Stimulated activated CD4-positive, alpha-beta T cell treated with anti-CD3 and anti-CD28 coated beads, Interleukin-2, amount 100 ng/mL, for 48 hours (primary cell): ENCODE measurements around the gene ACSM6.

ENCODE experiments used
- DNase-seq, 2 donors: peaks; one replicate each; pipeline ENCODE4 v3.0.0-alpha.2; 2020

Gene ACSM6

DNA sequence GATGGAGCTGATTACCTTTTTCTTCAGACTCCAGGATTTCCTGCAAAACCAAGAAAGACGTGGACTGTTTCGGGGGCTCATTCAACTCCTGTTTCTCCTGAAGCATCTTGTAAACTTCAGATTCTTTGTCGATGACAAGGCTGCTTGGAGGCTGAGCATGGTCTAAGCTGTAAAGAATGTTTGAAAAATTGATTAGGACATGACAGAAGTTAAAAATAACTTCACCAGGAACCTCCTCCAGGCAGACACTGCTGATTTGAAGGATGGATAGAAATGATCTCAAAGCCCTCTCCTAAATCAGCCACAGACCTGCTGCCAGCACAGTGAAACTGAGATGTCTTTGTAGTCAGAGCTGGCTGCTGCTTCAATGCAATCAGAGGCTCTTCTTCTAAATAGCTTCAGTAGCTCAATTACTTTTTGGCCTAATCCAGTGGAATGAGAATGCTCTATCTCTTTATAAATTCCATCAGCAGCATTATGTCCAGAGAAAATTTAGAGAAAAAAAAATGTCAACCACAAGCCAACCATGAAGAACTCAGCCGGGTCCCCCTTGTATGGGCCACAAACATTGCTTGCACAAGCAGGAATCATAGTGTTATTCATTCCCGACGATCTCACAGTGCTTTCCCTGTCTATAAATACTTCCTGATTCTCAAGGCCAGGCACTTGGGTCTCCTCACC, 53.3 kb downstream of the ACSM6 start:
- DNase-seq, result no peak

DNA sequence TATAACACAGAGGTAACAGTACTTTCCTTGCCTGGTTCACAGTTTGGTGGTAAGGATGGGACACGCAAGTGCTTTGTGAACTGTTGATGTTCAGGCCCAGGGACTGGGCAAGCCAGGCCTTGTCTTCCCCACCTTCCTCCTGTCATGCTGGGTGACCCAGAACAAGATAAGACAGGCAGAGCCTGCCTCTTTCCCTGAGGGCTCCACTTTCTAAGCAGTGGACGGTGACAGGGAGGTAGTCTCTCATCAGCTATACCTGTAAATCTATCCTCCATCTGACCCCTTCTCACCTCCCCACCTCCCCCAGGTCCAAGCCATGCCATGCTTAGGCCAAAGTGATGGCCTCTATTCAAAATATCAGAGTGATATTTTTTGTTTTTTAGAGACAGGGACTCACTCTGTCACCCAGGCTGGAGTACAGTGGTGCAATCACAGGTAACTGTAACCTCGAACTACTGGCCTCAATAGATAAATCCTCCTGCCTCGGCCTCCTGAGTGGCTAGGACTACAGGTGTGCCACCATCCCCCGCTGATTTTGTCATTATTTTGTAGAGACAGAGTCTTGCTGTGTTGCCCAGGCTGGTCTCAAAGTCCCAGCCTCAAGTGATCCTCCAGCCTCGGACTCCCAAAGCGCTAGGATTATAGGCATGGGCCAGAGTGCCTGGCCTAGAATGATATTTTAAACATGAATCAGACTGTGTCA, 54.0 kb downstream of the ACSM6 start:
- no peak for DNase-seq

DNA sequence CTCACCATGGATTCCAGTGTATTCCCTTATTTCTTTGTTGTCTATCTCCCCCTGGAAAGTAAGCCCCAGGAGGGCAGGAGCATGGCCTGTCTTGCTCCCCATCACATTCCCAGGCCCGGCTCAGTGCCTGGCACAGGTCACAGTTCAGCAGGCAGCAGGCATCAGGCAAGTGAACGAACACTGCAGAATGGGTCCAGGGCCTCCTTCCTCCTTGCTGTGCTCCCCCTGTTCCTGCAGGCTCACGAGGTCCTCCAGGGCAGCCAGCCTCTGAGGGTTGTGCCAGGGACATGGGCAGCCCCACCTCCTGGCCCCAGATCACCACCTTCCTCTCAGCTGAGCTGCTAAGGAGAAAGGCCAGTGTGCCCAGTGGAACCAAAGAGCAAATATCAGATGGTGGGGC, 55.0 kb downstream of the ACSM6 start:
- no peak for DNase-seq

DNA sequence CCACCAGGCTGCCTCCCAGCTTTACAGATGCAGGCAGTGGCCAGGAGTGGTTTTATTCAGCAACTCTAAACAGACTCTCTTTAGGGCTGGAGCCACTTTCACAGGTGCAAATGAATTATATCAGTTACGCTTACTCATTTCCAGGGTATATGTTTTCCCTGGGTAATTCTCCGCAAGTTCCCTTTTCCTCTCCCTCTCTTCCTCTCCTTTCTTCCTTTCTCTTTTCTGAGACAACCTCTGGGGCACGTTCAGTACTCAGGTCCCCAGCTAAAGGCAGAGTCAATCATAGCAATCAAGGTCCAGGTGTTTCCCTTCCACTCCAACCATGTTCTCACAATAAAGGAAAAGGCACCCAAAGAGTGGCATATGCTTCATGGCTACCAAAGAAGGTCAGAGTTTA, 55.4 kb downstream of the ACSM6 start:
- no peak for DNase-seq

DNA sequence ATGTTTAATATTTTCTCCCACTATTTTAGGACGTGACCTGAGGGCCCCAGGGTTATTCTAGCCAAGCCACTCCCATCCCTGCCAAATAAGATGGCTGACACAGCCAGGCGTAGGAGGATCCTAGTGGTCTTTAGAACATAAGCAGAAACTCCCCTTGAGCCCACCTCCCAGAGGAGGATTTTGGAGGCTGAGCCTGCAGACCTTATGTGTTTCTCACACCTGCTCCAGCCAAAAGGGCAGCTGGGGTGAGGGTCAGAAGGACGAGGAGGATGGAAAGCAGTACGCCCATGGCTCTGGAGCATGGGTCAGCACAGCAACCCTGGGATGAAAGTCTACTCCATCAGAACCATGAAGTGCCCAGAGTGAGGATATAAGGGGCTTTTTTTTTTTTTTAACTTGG, 56.8 kb downstream of the ACSM6 start:
- DNase-seq, result no peak

DNA sequence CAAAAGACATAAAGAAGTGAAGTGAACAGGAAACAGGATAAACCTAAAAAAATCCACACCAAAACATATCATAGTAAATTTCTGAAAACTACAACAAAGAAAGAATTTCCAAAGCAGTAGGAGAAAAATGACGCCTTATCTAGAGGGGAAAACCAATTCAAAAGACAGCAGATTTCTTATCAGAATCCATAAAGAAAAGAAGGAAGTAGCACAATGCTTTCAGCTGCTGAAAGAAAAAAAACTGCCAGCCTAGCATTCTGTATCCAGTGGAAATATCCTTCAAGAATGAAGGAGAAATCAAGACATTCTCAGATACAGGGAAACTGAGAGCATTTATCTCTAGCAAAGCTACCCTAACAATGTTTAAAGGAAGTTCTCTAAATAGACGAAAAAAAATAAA, 59.0 kb downstream of the ACSM6 start:
- no peak for DNase-seq

GRCh38 chr10:95253686-95254085, 59.6 kb downstream of the ACSM6 start:
- DNase-seq, result no peak

GRCh38 chr10:95254629-95255028, 60.6 kb downstream of the ACSM6 start:
- DNase-seq, result no peak

GRCh38 chr10:95256268-95256667, 62.2 kb downstream of the ACSM6 start:
- no peak for DNase-seq

GRCh38 chr10:95257849-95258248, 63.8 kb downstream of the ACSM6 start:
- no peak for DNase-seq

DNA sequence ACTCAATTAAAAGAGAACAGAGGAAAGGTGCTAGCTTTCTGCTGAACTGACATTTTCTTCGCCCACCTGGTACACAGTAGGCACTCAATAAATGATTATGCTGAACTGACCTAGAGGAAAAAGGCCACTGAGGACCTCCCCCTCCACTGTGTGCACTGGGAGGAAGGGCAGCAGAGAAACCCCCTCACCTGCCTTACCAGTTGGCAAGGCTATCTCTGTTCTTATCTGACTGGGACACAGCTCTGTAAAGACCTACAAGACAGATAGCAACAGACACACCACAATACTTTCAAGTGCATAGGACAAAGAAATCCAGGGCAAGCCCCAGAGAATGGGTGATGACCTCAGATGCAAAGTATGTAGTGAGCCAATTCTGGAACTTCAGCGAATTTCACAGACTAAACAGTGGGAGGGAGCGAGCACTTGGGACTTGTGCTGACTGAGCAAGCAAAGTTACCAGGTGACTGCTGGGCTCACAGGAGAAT, 66.4 kb downstream of the ACSM6 start:
- DNase-seq, result no peak

DNA sequence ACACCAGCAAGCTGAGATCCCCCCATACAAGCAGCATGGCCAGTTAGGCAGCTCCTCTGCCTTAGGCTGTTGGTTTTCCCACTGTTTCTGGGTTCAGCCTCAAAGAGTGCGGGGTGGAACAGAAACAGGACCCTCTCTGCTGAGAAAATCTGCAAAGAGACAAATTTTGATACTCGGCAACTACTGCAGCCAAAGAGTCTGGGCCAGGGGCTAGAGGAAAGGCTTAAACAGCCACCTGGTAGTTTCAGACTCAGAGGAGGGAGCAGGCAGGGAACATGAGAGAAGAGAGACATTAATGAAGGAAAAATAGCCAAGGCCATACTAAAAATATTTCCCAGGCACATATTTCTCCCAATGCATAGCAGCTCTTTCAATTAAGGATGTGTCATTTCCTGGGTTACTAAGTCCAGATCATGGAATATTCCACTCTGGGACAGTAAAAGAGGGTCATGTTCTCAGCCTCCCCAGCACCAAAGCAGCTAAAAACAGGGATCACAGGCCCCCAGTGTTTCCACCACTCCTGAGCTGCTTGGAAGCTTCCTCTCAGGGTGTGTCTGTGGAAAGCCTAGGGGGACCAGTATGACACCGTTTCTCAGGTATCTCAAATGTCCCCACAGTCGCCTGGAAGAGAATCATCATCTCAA, 67.0 kb downstream of the ACSM6 start:
- no peak for DNase-seq

GRCh38 chr10:95261926-95262325, 67.9 kb downstream of the ACSM6 start:
- no peak for DNase-seq

- no peak for DNase-seq
These were observed 68.9 kb downstream of the ACSM6 start for GRCh38 chr10:95262763-95263518.

GRCh38 chr10:95263864-95264226, 69.8 kb downstream of the ACSM6 start:
- no peak for DNase-seq

- DNase-seq, result no peak
These were observed 70.4 kb downstream of the ACSM6 start for GRCh38 chr10:95264227-95265051.

DNA sequence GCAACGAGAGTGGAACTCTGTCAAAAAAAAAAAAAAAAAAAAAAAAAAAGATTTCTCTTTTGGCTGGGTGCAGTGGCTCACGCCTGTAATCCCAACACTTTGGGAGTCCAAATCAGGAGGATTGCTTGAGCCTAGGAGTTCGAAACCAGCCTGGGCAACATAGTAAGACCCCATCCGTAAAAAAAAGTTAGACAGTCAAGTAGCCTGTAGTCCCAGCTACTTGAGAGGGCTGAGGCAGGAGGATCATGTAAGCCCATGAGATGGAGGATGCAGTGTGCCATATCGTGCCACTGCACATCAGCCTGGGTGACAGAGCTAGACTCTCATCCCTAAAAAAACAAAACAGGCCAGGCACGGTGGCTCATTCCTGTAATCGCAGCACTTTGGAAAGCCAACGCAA, 71.5 kb downstream of the ACSM6 start:
- no peak for DNase-seq

- DNase-seq, result no peak
These were observed 72.6 kb downstream of the ACSM6 start for GRCh38 chr10:95266674-95267095.

- no peak for DNase-seq
These were observed 73.2 kb downstream of the ACSM6 start for GRCh38 chr10:95267251-95267650.

GRCh38 chr10:95268438-95268837, 74.4 kb downstream of the ACSM6 start:
- DNase-seq, result no peak

DNA sequence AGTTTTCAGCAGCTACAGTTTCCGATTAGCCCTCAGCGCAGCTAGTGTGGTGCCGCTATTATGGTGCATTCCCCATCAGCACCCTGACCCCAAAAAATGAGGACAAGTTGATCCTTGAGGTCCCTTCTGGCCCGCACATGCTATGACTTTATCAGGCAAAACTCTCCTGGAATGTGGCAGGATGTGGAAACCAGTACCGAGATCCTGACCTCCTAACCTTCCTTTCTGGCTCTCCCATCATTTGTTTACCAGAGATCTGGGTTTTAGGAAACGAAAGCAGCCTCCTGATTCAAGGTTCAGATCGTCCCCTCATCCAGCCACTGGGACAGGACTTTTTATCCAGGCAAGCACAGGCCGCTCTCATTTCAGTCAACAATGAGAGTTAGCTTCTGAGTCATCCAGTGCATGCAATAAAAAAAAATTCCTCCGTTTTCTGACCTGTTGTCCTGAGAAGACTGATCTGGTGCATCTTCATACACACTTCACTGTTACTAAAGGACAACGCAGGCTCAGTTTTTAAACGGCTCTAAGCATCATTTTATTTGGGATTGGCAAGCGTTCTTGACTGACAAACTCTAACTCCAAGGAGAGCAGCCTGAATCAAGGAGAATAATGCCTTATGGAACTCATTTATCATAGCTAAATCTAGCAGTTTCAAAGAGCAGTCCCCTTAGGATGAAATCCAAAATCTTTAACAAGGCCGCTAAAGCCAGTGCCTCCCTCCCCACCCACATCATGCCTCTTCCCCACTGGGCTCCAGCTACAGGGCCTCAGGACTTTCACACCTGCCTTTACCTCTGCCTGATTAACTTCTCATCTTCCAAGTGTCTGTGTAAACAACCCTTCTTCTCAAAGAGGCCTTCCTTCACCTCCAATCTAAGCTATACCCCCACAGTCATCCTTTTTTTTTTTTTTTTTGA, 79.6 kb downstream of the ACSM6 start:
- no peak for DNase-seq
